HG03097 (cell line): ENCODE data around the gene SLC25A22.

ENCODE experiments used
- ATAC-seq: cut with Tn5 transposase; IDR thresholded peaks from one replicate; pipeline ENCODE4 v1.9.1; 2021; ENCODE audit not compliant: unreplicated experiment, low FRiP score

SLC25A22 gene

GRCh38 chr11:824292-824880, 26.3 kb upstream of the SLC25A22 start:
- ATAC-seq: no peak

DNA sequence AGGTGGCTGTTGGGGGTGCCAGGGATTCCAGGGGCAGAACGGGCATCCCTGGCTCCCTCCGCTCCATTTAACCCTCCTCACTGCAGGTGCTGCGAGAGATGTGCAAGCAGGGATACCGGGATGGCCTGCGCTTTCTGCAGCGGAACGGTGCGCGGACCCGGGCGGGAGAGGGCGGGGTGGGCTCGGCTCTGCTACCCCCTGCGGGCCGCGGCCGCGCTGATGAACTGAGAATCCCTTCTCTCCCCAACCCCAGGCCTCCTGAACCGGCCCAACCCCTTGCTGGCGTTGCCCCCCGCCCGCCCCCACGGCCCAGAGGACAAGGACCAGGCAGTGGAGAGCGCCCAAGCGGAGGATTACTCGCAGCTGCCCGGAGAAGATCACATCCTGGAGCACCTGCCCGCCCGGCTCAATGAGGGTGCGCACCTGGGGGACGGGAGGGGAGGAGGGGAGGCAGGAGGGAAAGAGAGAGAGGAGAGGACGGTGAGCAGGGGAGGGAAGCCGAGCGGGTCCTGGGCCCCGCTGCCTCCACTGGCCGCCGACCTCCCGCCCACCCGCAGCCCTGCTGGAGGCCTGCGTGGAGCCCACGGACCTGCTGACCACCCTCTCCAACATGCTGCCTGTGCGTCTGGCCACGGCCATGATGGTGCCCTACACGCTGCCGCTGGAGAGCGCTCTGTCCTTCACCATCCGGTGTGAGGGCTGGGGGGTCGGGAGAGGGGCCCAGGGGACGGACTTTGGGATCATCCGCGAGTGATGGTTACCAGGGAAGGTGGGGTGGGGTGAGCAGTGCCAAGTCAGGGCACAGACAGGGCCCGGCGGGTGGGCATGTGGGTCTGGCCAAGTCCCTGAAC, 25.6 kb upstream of the SLC25A22 start:
- ATAC-seq: no peak

DNA sequence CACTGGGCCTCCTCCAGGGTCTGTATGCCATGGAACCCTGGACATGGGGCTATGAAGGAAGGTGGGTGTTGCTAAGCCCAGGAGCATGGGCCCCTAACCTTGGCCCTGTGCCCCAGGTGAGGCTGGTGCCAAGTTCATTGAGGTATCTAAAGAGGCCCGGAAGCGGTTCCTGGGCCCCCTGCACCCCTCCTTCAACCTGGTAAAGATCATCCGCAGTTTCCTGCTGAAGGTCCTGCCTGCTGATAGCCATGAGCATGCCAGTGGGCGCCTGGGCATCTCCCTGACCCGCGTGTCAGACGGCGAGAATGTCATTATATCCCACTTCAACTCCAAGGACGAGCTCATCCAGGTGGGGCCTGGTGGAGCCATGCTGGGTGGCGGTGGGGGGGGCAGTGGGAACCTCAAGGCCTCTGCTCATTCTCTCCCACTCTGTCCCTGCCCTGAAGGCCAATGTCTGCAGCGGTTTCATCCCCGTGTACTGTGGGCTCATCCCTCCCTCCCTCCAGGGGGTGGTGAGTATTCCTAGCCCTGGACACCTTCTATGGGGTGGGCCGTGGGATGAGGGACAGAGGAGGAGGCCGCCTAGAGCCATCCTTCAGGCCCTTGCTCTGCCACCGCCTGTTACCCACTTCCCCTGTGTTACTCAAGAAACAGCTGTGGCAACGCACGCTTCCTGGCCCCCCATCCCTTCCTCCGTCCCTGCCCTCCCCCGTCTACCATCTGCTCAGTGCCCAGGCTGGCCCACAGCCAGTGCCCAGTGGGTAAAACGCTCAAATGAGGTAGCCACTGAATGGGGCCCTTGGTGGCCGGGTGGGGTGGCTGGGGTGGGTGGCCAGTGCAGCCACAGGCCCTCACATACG, 23.7 kb upstream of the SLC25A22 start:
- ATAC-seq: no peak

- no peak for ATAC-seq
Measured at GRCh38 chr11:820655-821511, 22.8 kb upstream of the SLC25A22 start.

GRCh38 chr11:819943-820649, 22.0 kb upstream of the SLC25A22 start:
- ATAC-seq: peak; percentile 50

- peak; percentile 60 for ATAC-seq
Measured at GRCh38 chr11:819129-819931, 21.2 kb upstream of the SLC25A22 start.

DNA sequence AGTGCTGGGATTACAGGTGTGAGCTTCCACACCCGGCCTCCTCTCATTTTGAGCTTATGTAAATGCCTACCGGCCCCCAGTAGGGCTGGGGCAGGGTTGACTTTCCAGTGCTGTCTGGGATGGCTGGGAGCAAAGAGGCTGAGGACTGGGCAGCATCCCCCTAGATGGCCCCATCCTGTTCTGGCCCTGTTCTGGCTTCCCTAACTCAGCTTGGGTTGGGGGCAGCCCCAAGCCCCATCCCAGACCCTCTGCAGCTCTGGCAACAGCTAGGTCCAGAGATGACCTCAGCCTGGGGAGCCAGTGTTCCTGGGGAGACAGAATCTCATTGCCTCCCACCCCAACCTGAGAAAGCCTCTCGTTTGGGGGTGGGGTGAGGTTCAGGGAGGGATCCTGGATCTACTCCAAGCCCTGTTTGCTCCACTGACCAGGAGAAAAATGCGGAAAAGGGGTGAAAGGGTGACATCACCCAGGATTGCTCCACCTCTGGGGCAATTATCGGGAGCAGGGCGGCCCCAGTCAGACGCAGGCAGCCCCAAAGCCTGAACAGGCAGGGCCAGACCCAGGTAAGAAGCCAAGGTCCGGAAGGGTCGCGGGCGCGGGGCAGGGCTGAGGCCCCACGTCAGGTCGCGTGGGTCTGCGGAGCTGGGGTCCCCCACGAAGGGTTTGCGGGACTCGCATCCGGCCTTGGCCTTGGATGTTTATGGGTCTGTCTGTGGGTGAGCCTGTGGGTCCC, 20.5 kb upstream of the SLC25A22 start, which contains the start of gene PNPLA2:
Gene PNPLA2, plus strand, starts transcription at position 519 of the 733 bp plus-strand sequence. CDS start 805 bp downstream, outside the sequence.
- peak; percentile 3 for ATAC-seq

- ATAC-seq: no peak
Measured at GRCh38 chr11:816433-816779, 18.3 kb upstream of the SLC25A22 start.

DNA sequence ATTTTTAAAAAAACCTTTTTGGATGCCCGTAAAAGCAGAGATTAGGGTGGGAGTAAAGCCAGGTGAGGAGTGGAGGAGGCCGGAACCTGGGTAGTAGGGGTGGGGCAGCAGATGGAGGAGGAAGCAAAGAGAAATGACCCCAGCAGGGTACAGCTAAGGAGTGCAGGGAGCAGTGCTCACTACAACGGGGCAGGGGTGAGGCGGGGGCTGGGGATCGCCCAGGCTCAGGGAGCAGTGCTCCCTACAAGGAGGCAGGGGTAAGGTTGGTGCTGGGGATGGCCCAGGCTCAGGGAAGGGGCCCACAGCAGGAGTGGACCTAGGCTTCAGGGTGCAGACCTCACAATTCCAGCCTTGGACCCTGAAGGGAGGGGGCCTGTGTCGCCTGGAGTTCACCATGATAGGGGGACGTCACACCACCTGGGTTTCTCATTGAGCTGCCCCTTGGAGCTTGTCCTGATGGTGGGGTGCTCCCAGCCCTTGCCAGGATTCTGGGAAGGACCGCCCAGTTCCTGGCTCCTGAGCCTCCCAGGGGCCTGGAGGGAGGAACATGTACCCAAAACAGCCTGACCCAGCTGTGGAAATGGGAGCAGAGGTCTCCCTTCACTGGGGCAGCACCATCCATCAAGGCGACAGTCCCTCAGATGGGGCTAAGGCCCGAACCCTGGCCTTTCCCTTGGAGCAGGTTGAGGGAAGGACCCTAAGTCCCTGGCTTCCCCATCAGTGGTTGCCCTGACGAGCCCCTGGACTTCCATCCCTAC, 17.8 kb upstream of the SLC25A22 start:
- no peak for ATAC-seq

DNA sequence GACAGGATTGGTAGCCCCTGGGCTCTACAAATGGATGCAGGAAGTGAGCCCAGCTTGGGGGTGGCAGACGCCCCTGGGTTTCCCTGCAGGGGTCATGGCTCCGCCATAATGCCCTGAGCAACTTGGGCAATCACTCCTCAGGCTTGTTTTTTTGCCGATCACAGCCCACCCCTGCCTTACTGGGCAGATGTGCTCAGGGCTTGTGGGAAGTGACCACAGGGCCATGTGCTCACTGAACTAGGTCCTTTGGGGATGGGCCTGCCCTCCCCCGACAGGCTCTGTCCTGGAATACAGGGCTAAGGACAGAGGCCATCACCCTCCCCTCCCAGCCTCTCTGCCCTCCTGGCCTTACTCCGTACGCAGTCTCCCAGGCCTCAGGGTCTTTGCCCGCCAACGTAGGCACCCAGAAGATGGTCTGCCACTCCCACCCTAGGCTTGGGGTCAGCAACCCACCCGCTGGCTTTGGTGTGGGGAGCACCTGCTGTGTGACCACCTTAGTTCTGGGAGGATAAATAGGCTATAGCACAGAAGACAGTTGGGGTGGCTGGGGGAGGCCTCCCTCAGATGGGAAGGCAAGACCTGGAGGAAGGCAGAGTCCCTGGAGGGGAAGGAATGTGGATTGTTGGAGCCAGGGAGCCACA, 15.5 kb upstream of the SLC25A22 start:
- no peak for ATAC-seq

DNA sequence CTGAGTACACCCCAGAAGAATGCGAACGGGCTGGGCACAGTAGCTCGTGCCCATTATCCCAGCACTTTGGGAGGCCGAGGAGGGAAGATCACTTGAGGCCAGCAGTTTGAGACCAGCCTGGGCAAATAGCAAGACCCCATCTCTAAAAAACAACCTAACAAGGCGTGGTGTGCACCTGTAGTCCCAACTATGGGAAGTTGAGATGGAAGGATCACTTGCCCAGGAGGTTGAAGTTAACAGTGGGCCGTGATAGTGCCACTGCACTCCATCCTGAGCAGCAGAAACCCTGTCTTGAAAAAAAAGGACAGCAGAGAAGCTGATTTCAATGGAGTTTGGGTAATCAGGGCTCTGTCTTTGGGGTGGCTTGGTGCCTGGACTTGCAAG, 15.0 kb upstream of the SLC25A22 start:
- no peak for ATAC-seq

- no peak for ATAC-seq
Measured at GRCh38 chr11:812390-812789, 14.3 kb upstream of the SLC25A22 start.

DNA sequence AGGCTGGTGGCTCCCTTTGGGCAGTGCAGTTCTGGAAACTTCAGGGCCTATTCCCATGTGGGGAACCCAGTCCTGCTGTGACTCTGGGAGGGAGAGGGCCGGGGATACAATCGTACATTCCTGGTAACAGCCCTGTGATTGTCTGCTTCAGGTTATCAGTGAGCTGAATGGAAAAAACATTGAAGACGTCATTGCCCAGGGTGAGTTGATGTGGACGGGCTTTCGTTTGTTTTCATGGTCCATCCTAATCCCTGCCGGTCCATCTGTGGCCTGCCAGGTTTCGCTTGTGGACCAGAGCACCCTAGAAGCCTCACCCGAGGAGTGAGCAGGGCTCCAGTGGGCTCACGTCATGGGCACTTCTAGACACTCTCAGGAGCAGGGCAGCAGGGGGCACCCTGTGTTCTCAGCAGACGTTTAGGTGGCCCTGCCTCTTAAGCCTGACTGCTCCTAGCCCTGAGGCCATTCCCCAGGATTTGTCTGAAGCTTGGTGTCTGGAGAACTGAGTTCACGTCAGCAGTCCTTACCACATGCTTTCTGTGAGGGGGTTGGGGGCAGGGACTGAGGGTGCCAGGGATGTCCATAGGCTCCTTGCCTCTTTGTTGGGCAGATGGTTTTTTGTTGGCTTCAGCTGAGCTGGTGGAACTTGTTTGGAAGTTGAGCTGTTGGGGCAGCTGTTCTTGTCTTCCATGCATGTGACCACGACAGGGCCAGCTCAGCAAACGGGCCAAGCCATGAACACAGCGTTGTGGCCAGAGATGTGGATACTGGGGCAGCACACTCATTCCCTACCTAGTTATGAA, 13.6 kb upstream of the SLC25A22 start:
- ATAC-seq: no peak

DNA sequence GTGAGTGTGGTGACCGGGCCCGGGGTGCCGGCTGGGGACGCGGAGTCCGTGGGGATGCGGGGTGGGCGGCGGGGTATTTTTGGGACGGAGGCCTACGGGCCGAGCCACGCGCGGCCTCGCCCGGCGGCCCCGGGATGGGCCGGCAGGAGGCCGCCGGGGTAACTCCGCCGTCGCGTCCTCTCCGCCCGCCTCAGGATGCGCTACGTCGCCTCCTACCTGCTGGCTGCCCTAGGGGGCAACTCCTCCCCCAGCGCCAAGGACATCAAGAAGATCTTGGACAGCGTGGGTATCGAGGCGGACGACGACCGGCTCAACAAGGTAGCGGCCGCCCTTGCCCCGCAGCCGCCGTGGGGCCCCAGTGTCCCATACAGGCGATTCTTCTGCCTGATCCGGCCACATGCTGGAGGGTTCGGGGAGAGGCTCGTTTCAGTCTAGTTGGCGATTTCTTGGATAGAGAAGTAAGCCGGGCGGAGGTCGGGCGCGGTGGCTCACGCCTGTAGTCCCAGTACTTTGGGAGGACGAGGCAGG, 12.0 kb upstream of the SLC25A22 start:
- ATAC-seq: no peak

GRCh38 chr11:809287-810039, 11.4 kb upstream of the SLC25A22 start, which contains the start of gene RPLP2:
Gene RPLP2, plus strand, starts transcription at chr11:809967. Its CDS starts 268 bp downstream, at chr11:810235.
- ATAC-seq: peak; percentile 69
